Transverse colon (tissue), 4 donors: ENCODE data around the gene PXDC1. TPM values are rescaled to one million over a fixed set of nuclear protein-coding genes. Genes with fewer than 3 reads are reported as not detected.

ENCODE experiments used
- DNase-seq: peaks from one replicate; pipeline ENCODE4 v3.0.0-alpha.2; 2019
- H3K27ac ChIP-seq, 4 donors: fragments of 200-600 bp; sonication (generic); 2 replicates each; pipeline ENCODE4 v1.5.1; 2016 to 2018; ENCODE audit warnings: inconsistent platforms in 4 of 4
- H3K27me3 ChIP-seq: fragments of 200-600 bp; sonication (generic); 2 replicates; pipeline ENCODE4 v1.5.1; 2017; ENCODE audit warnings: inconsistent platforms
- H3K36me3 ChIP-seq, 4 donors: fragments of 200-600 bp; sonication (generic); 2 replicates each; pipeline ENCODE4 v1.5.1; 2017 to 2019; ENCODE audit warnings: inconsistent platforms in 4 of 4
- H3K4me1 ChIP-seq, 4 donors: fragments of 200-600 bp; sonication (generic); 2 replicates each; pipeline ENCODE4 v1.5.1; 2017 to 2020; ENCODE audit warnings: inconsistent platforms in 4 of 4
- H3K4me3 ChIP-seq, 4 donors: fragments of 200-600 bp; sonication (generic); 1 replicate in 1 of 4; 2 replicates in 3 of 4; pipeline versions ENCODE4 v1.5.1 to v1.6.1; 2017 to 2019; ENCODE audit warnings: inconsistent platforms in 4 of 4
- H3K9me3 ChIP-seq, 2 donors: fragments of 200-600 bp; sonication (generic); 2 replicates each; pipeline ENCODE4 v1.5.1; 2017 to 2019; ENCODE audit warnings: inconsistent platforms in 2 of 2
- EP300 ChIP-seq: sonication (generic); formaldehyde crosslinking; IDR thresholded peaks from one replicate; pipeline ENCODE4 v1.6.1; 2017; ENCODE audit warnings: antibody characterized with exemption, low read depth
- POLR2A ChIP-seq: fragments of 450-650 bp; IDR thresholded peaks from one replicate; pipeline ENCODE4 v1.6.1; 2016; ENCODE audit warnings: antibody characterized with exemption, mild to moderate bottlenecking, moderate library complexity
- POLR2AphosphoS5 ChIP-seq, 3 donors: sonication (generic); formaldehyde crosslinking; IDR thresholded peaks; one replicate each; pipeline ENCODE4 v1.6.1; 2016; ENCODE audit warnings: antibody characterized with exemption in 3 of 3
- WGBS, 2 donors: methylation state at CpG; one replicate each; pipeline ENCODE4 v1.1.5; 2018; ENCODE audit warnings: low coverage in 1 of 2; 5-methylcytosine and 5-hydroxymethylcytosine counted together
- in situ Hi-C, 4 donors: fragments of 200-750 bp; cut with MboI; loops; one replicate each; pipeline versions ENCODE4 v1.15.0 to v1.15.1; 2017; ENCODE audit warnings: low sequenced_read_pairs in 3 of 4, low pct_ligation_motif_present in 1 of 4, low pct_unique_long_range_greater_than_20kb in 1 of 4
- intact Hi-C: fragments of 100-400 bp; cut with DNase I; formaldehyde crosslinking; loops from one replicate; pipeline ENCODE4 v1.15.1; 2023; ENCODE audit warnings: low total_unique reads
- total RNA-seq, 4 donors: library from RNA; depleted of rRNA; stranded (reverse); fragments of >200 nt; gene quantifications; one replicate each; pipeline ENCODE4 v1.1.0, GENCODE V29; 2016
- TF ChIP-seq, protein P1 (sequence below), 5 experiments: fragments of 200-600 bp in 3 of 5; fragments of 450-650 bp in 2 of 5; sonication (generic) in 3 of 5; IDR thresholded peaks; 1 replicate in 2 of 5; 2 replicates in 3 of 5; pipeline ENCODE4 v1.5.1; 2016 to 2017; ENCODE audit warnings: antibody characterized with exemption in 5 of 5, inconsistent platforms in 3 of 5, mild to moderate bottlenecking in 2 of 5, moderate library complexity in 1 of 5

PXDC1 gene
- total RNA-seq, 4 donors from 2014 or later, result 14.6 to 85.4 (median 44.3) TPM

DNA sequence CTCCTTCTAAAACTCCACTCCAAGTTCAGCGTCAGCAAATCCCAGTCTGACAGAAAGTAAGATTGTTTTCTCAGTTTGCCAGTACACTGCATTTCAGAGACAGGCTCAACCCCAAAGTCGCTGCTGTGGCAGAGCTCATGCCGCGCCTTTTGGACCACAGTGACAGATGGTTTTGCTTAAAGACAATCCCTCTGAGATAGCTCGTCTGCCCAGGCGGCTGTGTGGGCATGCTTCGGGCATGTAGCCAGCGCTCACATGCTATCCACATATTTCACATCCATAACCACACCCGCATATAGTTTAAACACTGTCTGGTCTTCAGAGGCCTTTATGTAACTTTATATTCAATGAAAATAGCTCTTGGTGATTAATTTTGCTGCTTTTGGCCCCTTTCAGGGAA, 14.7 kb upstream of the PXDC1 start:
- intact Hi-C loops (no loop called here), in situ Hi-C loops (no loop called here)
- H3K27me3 ChIP-seq, result no peaks in the 10 kb centered on the region
- H3K36me3 ChIP-seq, result no peaks in the 10 kb centered on the region
- no peaks in the 10 kb centered on the region for H3K9me3 ChIP-seq
- TF ChIP-seq EP300 (no peak), POLR2AphosphoS5 (IDR thresholded peaks at IDR 0.05) (no peak), POLR2A (no peak)
- TF ChIP-seq, protein P1, sequence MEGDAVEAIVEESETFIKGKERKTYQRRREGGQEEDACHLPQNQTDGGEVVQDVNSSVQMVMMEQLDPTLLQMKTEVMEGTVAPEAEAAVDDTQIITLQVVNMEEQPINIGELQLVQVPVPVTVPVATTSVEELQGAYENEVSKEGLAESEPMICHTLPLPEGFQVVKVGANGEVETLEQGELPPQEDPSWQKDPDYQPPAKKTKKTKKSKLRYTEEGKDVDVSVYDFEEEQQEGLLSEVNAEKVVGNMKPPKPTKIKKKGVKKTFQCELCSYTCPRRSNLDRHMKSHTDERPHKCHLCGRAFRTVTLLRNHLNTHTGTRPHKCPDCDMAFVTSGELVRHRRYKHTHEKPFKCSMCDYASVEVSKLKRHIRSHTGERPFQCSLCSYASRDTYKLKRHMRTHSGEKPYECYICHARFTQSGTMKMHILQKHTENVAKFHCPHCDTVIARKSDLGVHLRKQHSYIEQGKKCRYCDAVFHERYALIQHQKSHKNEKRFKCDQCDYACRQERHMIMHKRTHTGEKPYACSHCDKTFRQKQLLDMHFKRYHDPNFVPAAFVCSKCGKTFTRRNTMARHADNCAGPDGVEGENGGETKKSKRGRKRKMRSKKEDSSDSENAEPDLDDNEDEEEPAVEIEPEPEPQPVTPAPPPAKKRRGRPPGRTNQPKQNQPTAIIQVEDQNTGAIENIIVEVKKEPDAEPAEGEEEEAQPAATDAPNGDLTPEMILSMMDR (IDR thresholded peaks at IDR 0.05), result no peak
- H3K27ac ChIP-seq, result no peak overlapping the region
- WGBS, 2 donors, result 52 to 61% methylated on average over 6 to 9 of the region's 9 CpGs
- H3K4me1 ChIP-seq, result no peaks in the 10 kb centered on the region
- DNase-seq, result no peak
- H3K4me3 ChIP-seq, result no peak overlapping the region

DNA sequence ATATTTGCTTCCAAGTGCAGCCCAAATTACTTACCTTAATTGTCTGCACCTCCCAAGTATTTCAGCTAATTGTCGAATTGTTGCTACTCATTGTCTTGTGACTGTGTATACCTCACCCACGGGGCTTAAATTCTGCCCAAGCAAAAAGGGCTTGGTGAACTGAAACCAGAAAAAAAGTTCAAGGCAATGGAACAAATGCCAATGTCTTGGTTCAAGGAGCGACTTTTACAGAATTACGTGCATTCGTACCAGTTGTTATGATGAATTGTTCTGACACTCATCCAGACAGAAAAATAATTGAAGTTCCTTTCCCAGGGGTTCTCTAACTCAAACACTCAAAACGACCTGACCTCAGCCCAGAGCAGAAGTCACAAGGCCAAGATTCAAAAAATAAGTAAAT, 13.9 kb upstream of the PXDC1 start:
- no peak overlapping the region for H3K27ac ChIP-seq
- no peaks in the 10 kb centered on the region for H3K36me3 ChIP-seq
- no peaks in the 10 kb centered on the region for H3K9me3 ChIP-seq
- intact Hi-C loops, result no loop called here
- H3K4me1 ChIP-seq, result no peaks in the 10 kb centered on the region
- DNase-seq, result no peak
- no peak overlapping the region for H3K4me3 ChIP-seq
- TF ChIP-seq POLR2A (no peak), EP300 (no peak), POLR2AphosphoS5 (IDR thresholded peaks at IDR 0.05) (no peak)
- TF ChIP-seq, protein P1 (IDR thresholded peaks at IDR 0.05), result no peak
- 75 to 83% methylated on average over 6 of the region's 6 CpGs for WGBS, 2 donors
- in situ Hi-C loops, result no loop called here
- H3K27me3 ChIP-seq, result no peaks in the 10 kb centered on the region

DNA sequence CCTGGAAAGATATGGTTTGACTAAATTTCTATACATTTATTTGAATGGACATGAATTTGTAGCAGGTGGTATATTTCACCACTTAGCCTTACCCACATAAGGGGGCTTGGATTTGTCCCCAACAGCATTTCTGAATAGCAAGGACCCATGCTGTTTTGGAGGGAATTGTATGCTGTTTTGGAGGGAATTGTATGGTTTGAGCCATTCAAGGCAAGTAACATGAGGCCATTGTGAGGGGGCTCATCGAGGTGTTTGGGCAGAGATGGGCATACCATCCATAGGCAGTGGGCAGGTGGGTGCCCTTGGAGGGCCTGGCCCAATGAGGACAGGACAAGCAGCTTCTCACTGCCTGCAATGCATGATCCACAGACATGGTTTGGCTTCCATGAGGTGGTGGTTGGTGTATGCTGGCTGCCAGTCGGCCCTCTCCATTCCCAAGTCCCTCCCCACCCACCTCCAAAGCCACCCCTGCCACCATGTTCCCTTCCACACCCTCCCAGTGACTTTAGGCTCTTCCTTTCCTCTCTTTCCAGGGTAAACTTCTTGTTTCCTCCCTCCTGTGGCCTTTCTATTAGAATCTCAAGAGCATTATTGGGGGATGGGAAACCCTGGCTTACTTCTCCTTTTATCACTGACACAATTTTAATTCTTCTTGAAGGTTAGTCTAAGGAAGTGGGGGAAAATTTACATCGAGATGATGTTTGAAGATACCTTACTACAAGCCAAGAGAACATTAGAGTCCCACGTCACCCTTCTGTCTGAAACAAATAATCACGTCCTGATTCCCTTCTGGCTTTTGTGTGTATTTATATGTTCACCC, 13.2 kb upstream of the PXDC1 start:
- intact Hi-C loops (no loop called here), in situ Hi-C loops (no loop called here)
- H3K27me3 ChIP-seq, result no peaks in the 10 kb centered on the region
- no peaks in the 10 kb centered on the region for H3K4me1 ChIP-seq
- H3K9me3 ChIP-seq, result no peaks in the 10 kb centered on the region
- DNase-seq, result no peak
- no peaks in the 10 kb centered on the region for H3K36me3 ChIP-seq
- no peak overlapping the region for H3K4me3 ChIP-seq
- no peak overlapping the region for H3K27ac ChIP-seq
- TF ChIP-seq POLR2AphosphoS5 (IDR thresholded peaks at IDR 0.05) (no peak), EP300 (no peak), POLR2A (no peak)
- TF ChIP-seq, protein P1 (IDR thresholded peaks at IDR 0.05), result no peak
- 78 to 83% methylated on average over 3 to 5 of the region's 5 CpGs for WGBS, 2 donors

DNA sequence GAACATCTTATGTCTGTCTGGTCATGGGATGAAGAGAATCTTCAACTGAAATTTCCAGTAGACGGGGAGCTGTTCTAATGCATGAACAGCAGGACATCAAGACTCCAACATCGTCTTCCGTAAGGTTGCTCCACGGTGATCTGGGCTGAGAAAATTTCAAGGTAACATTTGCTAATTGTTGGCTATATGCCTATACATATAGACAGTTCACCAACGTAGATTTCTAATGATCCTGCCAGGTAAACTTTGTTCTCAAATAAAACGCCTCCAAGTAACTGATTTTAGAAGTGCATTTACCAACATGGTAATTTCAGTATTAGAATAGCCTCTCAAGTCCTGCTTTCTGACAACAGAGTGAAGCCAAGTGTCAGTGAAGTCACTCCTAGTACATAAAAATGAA, 11.3 kb upstream of the PXDC1 start:
- no peaks in the 10 kb centered on the region for H3K27me3 ChIP-seq
- no peaks in the 10 kb centered on the region for H3K36me3 ChIP-seq
- no peak for DNase-seq
- no peak for TF ChIP-seq POLR2AphosphoS5 (IDR thresholded peaks at IDR 0.05)
- TF ChIP-seq POLR2A, result no peak
- TF ChIP-seq, protein P1 (IDR thresholded peaks at IDR 0.05), result no peak
- H3K4me3 ChIP-seq, result no peak overlapping the region
- WGBS, 2 donors, result 46 to 77% methylated on average over 2 to 6 of the region's 6 CpGs
- no peaks in the 10 kb centered on the region for H3K9me3 ChIP-seq
- H3K4me1 ChIP-seq, result no peaks in the 10 kb centered on the region
- intact Hi-C loops (no loop called here), in situ Hi-C loops (no loop called here)
- H3K27ac ChIP-seq, result no peak overlapping the region
